Left lung (tissue), 10 donors: ENCODE data around the gene JARID2. TPM values are rescaled to one million over a fixed set of nuclear protein-coding genes. Genes with fewer than 3 reads are reported as not detected.

ENCODE experiments used
- ATAC-seq: fragments of 200-7000 bp; cut with Tn5 transposase; one replicate; pipeline ENCODE4 v1.9.1; 2020; ENCODE audit warnings: moderate library complexity
- DNase-seq, 4 donors: peaks; one replicate each; pipeline ENCODE4 v3.0.0-alpha.2; 2013 to 2020
- H3K27ac ChIP-seq, 2 donors: fragments of 200-600 bp; sonication (generic) in 1 of 2; one replicate each; pipeline versions ENCODE4 v1.5.0 to v1.8.0; 2020 to 2021
- H3K27me3 ChIP-seq, 2 donors: fragments of 200-600 bp; sonication (generic) in 1 of 2; one replicate each; pipeline versions ENCODE4 v1.5.0 to v1.8.0; 2020 to 2021
- H3K36me3 ChIP-seq, 2 donors: fragments of 200-600 bp; sonication (generic) in 1 of 2; one replicate each; pipeline versions ENCODE4 v1.5.0 to v1.8.0; 2020 to 2021
- H3K4me1 ChIP-seq, 2 donors: fragments of 200-600 bp; one replicate each; pipeline ENCODE4 v1.8.0; 2021
- H3K4me3 ChIP-seq, 2 donors: fragments of 200-600 bp; sonication (generic) in 1 of 2; one replicate each; pipeline versions ENCODE4 v1.5.0 to v1.8.0; 2020 to 2021; ENCODE audit warnings: mild to moderate bottlenecking in 1 of 2
- H3K9me3 ChIP-seq, 2 donors: fragments of 200-600 bp; sonication (generic) in 1 of 2; one replicate each; pipeline versions ENCODE4 v1.5.0 to v1.8.0; 2020 to 2021
- CTCF ChIP-seq, 2 donors: fragments of 200-600 bp; sonication (generic) in 1 of 2; IDR thresholded peaks; one replicate each; pipeline versions ENCODE4 v1.5.0 to v1.8.0; 2021; ENCODE audit warnings: antibody characterized with exemption in 2 of 2
- intact Hi-C, 2 donors: fragments of 100-400 bp; cut with DNase I; formaldehyde crosslinking; loops; one replicate each; pipeline versions ENCODE4 v1.11.2 to v1.14.2; 2022
- polyA plus RNA-seq, 6 donors: library from polyadenylated mRNA; unstranded; fragments of 120-200 nt; gene quantifications; one replicate each; pipeline ENCODE4 v1.2.1, GENCODE V29; 2013; ENCODE audit not compliant: insufficient read length in 6 of 6
- total RNA-seq, 2 donors: library from RNA; stranded (reverse); fragmentation: NEBNext Ultra II Directional; extraction: Animal tissue kit (Norgen Biotek cat#: 25700); gene quantifications; one replicate each; pipeline ENCODE4 v1.2.1, GENCODE V29; 2021
- donor health status: DM: no; HTN: yes; CAD: no.
- donor health status: DM: no; HTN: no; CAD: no.

Gene JARID2
- total and polyA plus RNA-seq, 8 donors: 10.2 to 19.4 (median 17.8) TPM

DNA sequence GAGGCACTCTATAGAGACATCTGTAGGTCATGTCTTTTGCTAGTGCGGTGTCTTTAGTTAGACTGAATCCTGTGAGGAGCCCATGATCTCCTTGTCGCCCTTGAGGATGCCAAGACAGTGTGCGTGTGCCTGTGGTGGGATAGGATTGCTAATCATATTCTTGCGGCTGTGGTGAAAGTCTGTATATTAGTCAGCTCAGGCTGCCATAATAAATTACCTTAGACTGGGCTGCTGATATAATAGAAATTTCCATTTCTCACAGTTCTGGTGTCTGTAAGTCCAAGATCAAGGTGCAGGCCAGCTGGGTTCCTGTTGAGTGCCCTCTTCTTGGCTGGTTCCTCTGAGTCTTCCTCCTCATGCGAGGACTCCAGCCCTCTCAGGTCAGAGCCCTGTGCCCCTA, 141.2 kb downstream of the JARID2 start:
- no peak for TF ChIP-seq CTCF (IDR thresholded peaks at IDR 0.05)
- intact Hi-C loops: no loop called here
- no peak for DNase-seq
- H3K36me3 ChIP-seq: no peaks in the 10 kb centered on the region
- no peaks in the 10 kb centered on the region for H3K27me3 ChIP-seq
- no peak for ATAC-seq
- no peak overlapping the region for H3K27ac ChIP-seq
- H3K4me3 ChIP-seq: no peak overlapping the region
- H3K4me1 ChIP-seq: peaks cover 6 to 50% of the 10 kb centered on the region in 2 donors
- H3K9me3 ChIP-seq: no peaks in the 10 kb centered on the region

- H3K27ac ChIP-seq: no peak overlapping the region
- no peaks in the 10 kb centered on the region for H3K27me3 ChIP-seq
- TF ChIP-seq CTCF (IDR thresholded peaks at IDR 0.05): no peak
- intact Hi-C loops: no loop called here
- no peak overlapping the region for H3K4me3 ChIP-seq
- peak; percentile 26 for ATAC-seq
- H3K9me3 ChIP-seq: no peaks in the 10 kb centered on the region
- peaks cover 6 to 57% of the 10 kb centered on the region in 2 donors for H3K4me1 ChIP-seq
- peak in 2 of 4 donors; percentile 74 to 83 for DNase-seq
- no peaks in the 10 kb centered on the region for H3K36me3 ChIP-seq
Observed at GRCh38 chr6:15389084-15389764, 143.4 kb downstream of the JARID2 start.

GRCh38 chr6:15389765-15390723, 144.2 kb downstream of the JARID2 start:
- Histone ChIP-seq H3K27me3 (no peaks in the 10 kb centered on the region), H3K36me3 (no peaks in the 10 kb centered on the region), H3K9me3 (no peaks in the 10 kb centered on the region), H3K4me1 (peaks cover 6 to 54% of the 10 kb centered on the region in 2 donors), H3K4me3 (no peak overlapping the region), H3K27ac (no peak overlapping the region)
- TF ChIP-seq CTCF (IDR thresholded peaks at IDR 0.05): peak; percentile 48 to 54
- DNase-seq (peak in 2 of 4 donors; percentile 65 to 77), ATAC-seq (peak; percentile 42)
- intact Hi-C loops: no loop called here

DNA sequence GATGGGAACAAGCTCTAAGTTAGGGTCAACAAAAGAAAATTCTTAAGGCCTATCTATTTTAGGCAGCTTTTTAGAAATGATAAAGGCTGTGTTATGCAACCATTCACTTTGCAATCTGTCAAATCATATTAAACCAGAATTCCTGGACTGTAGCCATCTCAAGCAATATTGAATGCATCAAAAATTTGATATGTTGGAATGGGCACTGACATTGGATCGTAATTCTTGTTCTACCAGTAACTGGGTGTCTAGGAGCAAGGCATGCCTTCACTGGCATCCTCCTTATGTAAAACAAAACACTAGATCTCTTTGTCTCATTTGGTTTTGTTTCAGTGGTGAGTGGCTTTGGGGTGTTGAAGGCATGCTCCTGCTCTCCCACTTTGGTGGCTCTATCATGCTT, 145.6 kb downstream of the JARID2 start:
- no peaks in the 10 kb centered on the region for H3K27me3 ChIP-seq
- no peak overlapping the region for H3K27ac ChIP-seq
- no peak for TF ChIP-seq CTCF (IDR thresholded peaks at IDR 0.05)
- ATAC-seq: no peak
- H3K9me3 ChIP-seq: no peaks in the 10 kb centered on the region
- peaks cover 6 to 44% of the 10 kb centered on the region in 2 donors for H3K4me1 ChIP-seq
- intact Hi-C loops: no loop called here
- H3K4me3 ChIP-seq: no peak overlapping the region
- DNase-seq: no peak
- H3K36me3 ChIP-seq: no peaks in the 10 kb centered on the region

DNA sequence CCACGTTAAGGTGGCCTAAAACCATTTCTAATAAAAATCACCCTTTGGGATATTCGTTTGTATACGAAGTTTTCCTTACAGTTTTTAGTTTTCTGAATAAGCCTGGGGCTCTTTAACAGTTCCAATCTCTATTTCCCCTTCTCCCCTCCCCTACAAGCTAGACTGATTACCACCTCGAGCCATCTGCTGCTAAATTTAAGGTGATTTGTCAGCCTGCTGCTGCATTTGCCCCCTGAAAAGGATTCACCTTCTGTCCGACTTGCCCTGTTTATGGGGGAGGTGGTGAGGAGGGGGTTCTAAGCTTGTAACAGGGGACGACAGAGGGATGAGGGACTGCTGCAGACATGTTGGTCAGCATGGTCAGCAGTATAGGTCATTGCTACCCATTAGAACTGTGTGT, 146.3 kb downstream of the JARID2 start:
- no peak overlapping the region for H3K27ac ChIP-seq
- no peak for DNase-seq
- H3K9me3 ChIP-seq: no peaks in the 10 kb centered on the region
- intact Hi-C loops: no loop called here
- H3K4me3 ChIP-seq: no peak overlapping the region
- H3K36me3 ChIP-seq: no peaks in the 10 kb centered on the region
- no peak for ATAC-seq
- no peaks in the 10 kb centered on the region for H3K27me3 ChIP-seq
- no peak for TF ChIP-seq CTCF (IDR thresholded peaks at IDR 0.05)
- peaks cover 6 to 37% of the 10 kb centered on the region in 2 donors for H3K4me1 ChIP-seq
